ENCODE measurements around the gene AADACL3. TPM values are rescaled to one million over a fixed set of nuclear protein-coding genes. Genes with fewer than 3 reads are reported as not detected.

Gene AADACL3
- total RNA-seq, 2 experiments from 2014 or later: not detected

Other genes starting within 250 kb of the AADACL3 start
- 100 to 1,000 TPM; 129 to 135 TPM for gene DHRS3, start 97.9 kb upstream of the AADACL3 start, total RNA-seq
- gene AADACL4, start 72.0 kb upstream of the AADACL3 start, total RNA-seq: not detected
- gene CFAP107, start 30.1 kb downstream of the AADACL3 start, total RNA-seq: not detected
- not detected for gene PRAMEF12, start 57.6 kb downstream of the AADACL3 start, total RNA-seq
- not detected for gene PRAMEF1, start 75.3 kb downstream of the AADACL3 start, total RNA-seq
- not detected for gene PRAMEF11, start 115.3 kb downstream of the AADACL3 start, total RNA-seq
- gene HNRNPCL1, start 132.6 kb downstream of the AADACL3 start, total RNA-seq: not detected
- gene PRAMEF2, start 141.0 kb downstream of the AADACL3 start, total RNA-seq: not detected
- not detected for gene PRAMEF4, start 170.1 kb downstream of the AADACL3 start, total RNA-seq
- not detected for gene PRAMEF10, start 182.2 kb downstream of the AADACL3 start, total RNA-seq
- gene PRAMEF7, start 200.5 kb downstream of the AADACL3 start, total RNA-seq: not detected
- gene PRAMEF6, start 231.5 kb downstream of the AADACL3 start, total RNA-seq: not detected